GM19463 (cell line): ENCODE measurements around the gene CNIH2.
"Not testable (repeated sequence)": the region's sequence is repeated elsewhere in the genome, so short reads cannot be mapped to it uniquely, and the experiment has no call there.

Experiments
- ATAC-seq: cut with Tn5 transposase; IDR thresholded peaks from one replicate; pipeline ENCODE4 v1.9.1; 2021; ENCODE audit warnings: mild to moderate bottlenecking, moderate library complexity; ENCODE audit not compliant: unreplicated experiment

Gene CNIH2

DNA sequence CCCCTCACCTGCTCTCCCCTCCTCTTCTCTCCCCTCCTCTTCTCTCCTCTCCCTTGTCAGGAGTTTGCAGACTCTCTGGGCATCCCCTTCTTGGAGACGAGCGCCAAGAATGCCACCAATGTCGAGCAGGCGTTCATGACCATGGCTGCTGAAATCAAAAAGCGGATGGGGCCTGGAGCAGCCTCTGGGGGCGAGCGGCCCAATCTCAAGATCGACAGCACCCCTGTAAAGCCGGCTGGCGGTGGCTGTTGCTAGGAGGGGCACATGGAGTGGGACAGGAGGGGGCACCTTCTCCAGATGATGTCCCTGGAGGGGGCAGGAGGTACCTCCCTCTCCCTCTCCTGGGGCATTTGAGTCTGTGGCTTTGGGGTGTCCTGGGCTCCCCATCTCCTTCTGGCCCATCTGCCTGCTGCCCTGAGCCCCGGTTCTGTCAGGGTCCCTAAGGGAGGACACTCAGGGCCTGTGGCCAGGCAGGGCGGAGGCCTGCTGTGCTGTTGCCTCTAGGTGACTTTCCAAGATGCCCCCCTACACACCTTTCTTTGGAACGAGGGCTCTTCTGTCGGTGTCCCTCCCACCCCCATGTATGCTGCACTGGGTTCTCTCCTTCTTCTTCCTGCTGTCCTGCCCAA, 1.9 kb upstream of the CNIH2 start:
- ATAC-seq: no peak

DNA sequence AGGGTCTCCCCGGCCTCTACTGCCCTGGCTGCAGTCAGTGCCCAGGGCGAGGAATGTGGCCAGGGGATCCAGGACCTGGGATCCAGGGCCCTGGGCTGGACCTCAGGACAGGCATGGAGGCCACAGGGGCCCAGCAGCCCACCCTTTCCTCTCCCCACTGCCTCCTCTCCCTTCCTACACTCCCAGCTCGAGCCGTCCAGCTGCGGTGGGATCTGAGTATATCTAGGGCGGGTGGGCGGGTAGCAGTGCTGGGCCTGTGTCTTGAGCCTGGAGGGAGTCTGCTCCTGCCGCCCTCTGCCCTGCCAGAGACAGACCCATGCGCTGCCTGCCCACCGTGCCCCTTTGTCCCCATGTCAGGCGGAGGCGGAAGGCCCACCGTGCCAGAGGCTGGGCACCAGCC, 1.4 kb upstream of the CNIH2 start:
- ATAC-seq: not testable (repeated sequence)

DNA sequence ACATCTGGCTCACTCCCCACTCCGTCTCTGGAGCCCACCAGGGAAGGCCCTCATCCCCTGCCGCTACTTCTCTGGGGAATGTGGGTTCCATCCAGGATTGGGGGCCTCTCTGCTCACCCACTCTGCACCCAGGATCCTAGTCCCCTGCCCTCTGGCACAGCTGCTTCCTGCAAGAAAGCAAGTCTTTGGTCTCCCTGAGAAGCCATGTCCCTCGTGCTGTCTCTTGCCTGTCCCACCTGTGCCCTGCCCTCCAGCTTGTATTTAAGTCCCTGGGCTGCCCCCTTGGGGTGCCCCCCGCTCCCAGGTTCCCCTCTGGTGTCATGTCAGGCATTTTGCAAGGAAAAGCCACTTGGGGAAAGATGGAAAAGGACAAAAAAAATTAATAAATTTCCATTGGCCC, 911 bp upstream of the CNIH2 start:
- ATAC-seq: not testable (repeated sequence)

DNA sequence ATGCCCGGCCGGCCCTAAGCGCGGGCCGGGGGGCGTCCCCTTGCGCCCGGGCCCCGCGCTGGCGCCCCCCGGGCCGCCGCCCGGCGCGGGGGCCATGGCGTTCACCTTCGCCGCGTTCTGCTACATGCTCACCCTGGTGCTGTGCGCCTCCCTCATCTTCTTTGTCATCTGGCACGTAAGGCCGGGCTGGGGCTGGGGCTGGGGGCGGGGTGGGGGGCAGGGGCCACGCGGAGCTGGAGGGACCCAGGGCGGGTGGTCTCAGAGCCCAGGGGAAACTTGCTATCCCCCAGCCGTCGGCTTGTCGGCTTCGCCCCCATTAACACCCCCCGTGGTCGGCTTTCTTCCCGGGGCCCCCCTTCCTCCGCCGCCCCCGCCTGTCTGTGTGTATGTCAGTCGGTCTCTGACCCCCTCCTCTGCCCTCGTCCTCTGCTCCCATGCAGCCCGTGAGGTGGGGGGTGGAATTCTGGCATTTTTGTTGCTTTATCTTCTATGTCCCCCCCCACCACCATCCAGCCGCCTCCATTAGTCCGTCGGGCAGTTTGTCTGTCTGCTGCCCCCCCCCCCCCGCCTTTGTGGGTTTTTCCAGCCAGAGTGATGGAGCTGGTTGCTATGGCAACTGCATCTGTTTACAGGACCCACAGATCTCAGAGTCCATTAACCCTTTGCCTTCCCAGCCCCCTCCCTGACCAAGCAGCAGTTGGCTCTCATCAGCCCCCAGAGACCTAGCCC, 552 bp downstream of the CNIH2 start:
- no peak for ATAC-seq

DNA sequence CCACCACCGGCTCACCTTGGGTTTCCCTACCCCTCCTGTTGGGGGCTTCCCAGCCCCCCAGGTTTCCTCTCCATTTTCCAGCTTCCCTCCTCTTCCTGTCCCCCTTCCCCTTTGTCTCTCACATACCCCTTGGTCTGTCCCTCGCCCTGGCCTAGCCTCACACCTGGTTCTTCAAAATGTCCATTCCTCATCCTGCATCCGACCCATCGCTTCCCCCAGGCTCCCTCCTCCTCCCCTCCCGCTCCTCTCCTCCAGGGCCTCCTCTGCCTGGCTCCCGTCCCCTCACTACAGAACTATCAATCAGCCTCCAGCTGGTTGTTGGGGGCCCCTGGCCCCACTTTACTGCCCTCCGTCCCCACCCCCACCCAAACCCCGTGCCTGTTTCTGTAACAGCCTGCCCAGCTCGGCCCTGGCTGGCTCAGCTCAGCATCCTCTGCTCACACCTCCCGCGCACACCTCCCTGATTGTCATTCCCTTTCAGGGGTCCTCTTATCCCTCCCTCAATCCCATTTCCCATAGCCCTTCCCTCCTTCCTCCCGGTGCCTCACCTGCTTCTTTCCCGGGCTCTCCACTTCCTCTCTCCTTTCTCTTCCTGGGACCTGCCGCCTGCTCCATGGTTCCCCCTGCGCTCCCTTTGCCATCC, 1.2 kb downstream of the CNIH2 start:
- ATAC-seq: no peak

DNA sequence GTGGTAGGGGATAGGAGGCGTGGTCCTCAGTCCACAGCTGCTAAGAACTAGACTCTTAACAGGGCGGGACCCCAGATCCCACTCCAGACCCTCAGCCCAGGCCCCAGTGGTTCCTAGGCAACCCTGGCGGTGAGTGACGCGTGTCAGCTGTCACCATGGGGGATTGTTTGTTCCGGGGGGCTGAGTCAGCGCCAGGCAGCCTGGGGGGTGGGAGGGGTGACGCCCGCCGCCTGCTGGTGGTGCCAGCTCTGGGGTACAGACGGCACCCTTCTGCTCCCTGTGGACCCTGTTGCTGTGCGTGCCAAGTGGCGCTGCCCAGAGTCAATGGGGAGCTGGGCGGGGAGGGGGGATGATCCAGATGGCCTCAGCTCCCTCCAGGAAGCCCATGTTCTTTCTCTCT, 2.5 kb downstream of the CNIH2 start:
- no peak for ATAC-seq

DNA sequence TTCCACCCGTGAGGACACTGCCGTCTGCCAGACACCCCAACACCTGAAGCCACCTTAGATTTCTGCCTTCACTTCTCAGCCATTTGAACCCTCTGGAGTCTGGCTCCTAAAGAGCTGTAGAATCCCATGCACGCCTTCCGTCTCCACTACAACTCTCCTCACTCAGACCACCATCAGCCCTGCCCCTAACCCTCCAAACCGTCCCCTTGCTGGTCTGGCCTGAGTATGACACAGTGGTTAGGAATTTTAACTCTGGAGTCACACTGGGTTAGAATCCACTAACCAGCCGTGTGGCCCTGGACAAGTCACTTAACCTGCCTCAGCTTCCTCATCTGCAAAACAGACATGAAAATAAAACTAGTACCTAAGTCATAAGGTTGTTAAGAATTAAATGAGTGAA, 3.0 kb downstream of the CNIH2 start:
- ATAC-seq: no peak

- no peak for ATAC-seq
These were observed 3.9 kb downstream of the CNIH2 start for GRCh38 chr11:66281776-66282467.

DNA sequence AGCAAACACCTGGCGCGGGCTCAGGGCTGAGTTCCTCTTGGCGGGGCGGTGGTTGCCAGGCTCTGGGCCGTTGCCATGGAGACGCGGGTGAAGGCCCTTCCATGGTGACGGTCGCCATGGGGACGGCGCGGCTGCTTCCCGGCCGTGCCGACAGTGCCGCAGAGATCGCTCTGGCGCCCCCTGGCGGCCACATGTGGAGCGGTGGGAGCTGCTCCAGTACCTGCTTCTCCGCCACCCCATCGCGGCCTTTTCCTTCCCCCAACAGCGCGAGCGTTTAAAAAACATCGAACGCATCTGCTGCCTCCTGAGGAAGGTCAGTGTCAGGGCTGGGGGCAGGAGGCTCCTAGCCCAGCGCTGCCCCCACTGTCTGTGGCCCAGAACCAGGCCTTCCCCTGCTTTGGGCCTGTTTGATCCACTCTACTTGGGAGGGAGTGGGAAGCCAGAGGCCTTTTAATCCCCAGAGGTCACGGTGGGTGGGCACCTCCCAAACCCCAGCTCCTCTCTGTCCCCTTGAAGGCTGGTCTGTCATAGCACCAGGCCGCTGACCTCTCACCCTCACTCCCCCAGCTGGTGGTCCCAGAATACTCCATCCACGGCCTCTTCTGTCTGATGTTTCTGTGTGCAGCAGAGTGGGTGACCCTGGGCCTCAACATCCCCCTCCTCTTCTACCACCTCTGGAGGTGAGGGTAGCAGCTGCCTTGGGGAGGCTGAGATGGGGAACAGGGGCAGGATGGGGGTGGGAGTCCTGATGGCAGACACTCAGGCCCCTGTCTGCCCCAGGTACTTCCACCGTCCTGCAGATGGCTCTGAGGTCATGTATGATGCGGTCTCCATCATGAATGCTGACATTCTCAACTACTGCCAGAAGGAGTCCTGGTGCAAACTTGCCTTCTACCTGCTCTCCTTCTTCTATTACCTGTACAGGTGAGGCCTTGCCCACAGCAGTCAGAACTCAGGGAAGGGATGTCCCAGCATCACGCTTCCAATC, 4.8 kb downstream of the CNIH2 start:
- peak; percentile 88 for ATAC-seq

DNA sequence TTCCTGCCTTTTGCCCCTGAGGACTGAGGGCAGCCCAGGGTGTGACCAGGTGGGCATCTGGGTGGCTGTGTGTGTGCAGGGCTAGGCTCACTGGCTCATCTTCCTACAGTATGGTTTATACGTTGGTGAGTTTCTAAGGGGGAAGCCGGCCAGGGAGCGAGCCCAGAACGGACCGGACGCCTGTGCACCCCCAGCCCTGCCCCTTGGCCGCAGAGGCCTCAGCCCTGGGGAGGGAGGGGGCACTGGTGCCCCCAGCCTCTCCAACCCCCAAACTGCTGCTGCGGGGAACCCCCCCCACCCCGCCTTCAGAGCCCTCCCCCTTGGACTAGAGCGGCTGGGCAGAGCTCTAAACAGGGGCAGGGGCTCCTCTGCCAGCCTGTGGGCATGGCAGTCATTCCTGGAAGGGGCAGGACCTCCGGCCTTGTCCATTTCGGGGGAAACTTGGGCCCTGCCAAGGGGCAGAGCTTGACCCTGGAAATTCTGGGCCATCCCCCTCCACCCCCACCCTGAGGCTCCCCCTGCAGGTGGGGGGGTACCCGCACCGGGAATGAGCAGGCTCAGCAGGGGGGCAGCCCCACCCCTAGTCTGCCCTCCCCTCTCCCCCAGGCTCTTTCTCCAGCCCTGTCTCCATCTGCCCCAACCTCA, 5.6 kb downstream of the CNIH2 start:
- no peak for ATAC-seq

DNA sequence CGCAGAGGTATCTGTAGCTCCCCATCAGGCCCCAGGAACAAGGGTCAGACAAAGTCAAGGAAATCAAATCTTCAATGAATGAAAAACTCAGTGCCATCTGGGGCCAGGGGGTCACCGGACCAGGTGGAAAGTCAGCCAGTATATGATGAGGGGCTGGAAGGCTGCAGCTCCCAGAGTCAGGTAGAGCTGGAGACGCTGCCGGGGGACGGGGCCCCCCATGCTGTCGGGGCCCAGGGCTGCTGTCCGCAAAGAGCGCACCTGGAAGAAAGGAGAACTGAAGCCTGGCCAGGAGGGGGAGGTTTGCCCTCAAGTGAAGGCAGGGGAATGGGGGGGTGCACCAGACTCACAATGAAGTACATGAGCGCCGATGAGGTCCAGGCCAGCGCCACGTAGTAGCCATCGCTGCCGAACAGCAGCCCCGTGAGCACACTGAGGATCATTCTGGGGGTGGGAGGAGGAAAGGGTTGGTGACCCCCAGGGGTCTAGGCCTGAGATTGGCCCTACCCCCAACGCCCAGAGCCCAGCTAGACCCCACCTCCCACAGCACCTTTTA, 6.6 kb downstream of the CNIH2 start:
- no peak for ATAC-seq

DNA sequence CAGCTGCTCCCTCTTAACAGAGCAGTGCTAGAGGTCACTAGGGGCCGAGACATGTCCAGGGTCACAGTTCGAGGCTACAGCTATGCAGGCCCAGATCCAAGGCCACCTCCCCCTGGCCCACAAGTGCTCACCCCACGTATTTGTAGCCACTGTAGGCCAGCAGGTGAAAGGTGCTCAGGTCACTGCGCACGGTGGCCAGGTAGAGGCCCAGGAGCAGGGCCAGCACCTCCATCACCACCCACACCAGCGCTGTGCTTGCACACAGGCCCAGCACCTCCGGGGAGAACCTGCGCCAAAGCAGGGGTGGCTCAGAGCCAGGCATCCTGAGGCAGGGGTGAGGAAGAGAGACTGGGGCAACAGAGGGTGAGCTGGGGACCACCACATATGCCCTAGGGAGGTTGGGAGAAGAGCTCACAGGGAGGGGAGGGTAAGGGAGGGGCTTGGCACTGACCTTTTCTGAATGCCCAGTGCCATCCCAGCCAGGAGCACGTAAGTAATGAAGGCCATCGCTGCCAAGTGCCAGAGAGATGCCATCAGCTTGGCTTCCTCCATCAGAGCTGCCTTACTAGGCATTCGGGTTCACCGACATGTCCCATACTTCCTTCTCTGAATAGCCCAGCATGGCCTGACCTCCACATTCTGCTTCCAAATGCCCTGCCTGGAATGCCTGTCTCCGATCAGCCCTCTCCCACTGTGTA, 7.4 kb downstream of the CNIH2 start:
- no peak for ATAC-seq

- ATAC-seq: no peak
These were observed 8.7 kb downstream of the CNIH2 start for GRCh38 chr11:66286699-66287098.

DNA sequence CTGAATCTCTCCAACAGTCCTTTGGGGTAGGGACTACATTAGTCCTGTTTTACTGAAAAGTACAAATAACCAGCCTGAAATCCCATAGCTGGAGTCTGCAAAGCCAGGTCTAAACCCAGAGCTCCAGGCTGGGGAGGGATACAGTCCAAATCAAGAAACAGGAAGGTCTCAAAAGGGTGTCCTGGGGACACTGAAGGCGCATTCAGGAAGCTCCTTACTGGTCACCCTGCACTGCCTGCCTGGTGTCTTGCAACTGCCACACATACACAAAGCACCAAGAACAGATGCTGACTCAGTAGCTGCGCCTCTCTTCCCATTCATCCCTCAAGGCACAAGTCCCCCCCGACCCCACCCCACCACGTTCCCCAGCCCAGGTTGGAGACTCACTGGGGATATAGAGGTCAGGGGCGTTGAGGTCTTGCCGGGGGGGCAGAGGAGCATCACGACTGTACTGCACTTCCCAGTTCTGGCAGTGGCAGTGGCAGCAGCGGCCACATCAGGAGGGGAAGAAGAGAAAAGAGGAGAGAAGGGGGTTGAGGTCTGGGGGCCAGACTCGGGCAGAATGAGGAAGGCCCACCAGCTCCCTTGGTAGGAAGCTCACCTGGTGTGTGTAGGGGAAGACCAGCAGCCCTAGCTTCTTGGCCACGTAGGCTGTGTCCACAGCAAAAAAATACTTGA, 9.4 kb downstream of the CNIH2 start:
- ATAC-seq: no peak

DNA sequence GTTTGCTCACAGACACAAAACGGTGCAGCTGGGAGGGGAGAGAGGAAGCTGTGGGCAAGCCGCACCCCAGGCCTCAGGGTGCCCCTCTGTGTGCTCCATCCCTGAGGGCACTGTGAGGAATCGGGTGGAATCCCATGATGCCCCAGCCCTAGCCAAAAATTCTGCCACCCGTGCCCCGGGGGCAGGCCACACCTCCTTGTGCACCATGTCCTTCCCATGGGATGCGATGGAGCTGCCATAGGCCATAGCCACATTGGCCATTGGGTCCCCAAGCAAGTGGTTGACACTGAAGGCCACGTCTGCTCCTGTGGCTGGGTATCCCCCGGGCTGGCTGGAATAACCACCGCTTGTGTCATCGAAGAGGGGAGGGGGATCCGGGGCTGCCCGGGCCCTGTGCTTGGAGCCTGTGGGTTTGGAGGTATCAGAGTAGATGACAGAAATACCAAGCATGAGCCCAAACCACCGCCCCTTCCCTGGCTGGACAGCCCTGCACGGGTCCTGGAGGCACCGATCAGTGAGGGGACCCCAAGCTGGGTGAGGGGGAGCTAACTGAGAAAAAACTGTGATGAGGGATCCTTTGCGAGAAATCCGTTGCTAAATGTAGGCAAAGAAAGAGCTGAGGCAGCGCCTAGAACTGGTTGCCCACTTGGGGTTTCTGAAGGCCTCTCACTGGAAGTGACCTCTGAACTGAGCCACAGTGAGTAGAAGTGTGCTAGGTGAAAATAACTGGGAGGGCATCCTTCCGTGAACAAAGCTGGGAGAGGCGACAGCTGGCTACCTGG, 10.1 kb downstream of the CNIH2 start:
- no peak for ATAC-seq

GRCh38 chr11:66288671-66289547, 10.9 kb downstream of the CNIH2 start, which contains the start of gene YIF1A:
Gene YIF1A, minus strand, starts transcription at chr11:66289143. Its CDS starts 158 bp downstream, at chr11:66288985.
- ATAC-seq: peak; percentile 90
